Measurements from ENCODE around the gene HS3ST3A1.

Gene HS3ST3A1

DNA sequence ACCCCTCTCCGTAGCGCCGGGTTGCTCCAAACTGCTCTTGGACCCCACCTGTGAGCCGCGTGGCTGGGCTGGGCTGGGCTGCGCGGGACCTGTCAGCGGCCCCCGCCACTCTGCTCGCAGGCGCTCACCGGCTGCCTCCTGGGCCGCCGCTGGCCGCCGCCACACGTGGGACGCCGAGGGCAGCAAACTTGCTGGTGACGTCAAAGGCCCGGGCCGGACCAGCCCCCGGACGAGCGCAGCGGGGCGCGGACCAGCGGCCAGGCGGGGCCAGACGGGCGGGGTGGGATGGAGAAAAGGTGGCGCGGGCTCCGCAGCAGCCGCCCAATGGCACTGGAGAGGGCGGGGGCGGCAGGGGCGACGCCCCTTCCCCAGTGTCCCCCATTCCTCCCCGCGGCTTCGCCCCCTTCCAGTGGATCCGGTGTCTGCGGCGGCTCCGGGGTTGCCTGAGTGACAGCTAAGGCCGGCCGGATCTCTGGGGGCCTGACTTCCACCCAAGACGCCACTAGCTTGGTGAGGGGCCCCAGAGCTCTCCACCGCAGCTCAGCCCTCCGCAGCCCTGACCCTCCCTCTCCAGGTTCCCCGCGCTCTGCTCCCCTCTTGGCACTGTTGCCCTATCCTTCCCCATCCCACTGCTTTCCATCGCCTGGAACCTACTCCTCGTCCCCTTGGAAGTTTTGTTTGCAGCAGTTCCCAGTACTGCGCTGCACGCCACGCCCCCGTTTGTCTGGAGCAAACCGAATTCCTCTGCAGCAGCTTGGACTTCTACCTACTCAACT, at the start of gene HS3ST3A1:
HS3ST3A1 (minus strand) TSS at position 154 of the 776 bp plus-strand sequence. CDS start 800 bp downstream, outside the sequence.
- no peak for DNase-seq

GRCh38 chr17:13650096-13650675, 48.5 kb upstream of the HS3ST3A1 start:
- no peak for DNase-seq

DNA sequence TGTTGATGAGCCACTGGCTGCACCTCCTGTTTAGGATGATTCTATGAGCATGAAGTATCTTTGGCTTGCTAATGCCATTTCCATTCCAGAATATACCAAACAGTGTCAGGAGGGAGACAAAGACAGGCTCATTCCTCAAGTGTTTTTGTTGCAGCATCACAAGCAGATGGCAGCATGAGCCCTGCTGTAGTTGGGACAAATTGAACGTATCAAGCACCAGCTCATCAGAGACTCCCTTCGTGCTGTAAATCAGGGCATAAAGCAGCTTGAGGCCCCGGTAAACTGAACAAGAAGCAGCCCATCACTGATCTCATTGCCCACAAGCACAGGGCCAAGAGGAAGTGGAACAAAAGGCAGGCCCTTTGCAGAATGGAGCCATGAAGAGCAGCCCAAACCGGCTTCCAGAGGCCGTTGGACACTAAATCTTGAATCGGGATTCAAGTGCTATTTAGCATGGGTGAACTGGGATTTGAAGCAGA, 45.9 kb upstream of the HS3ST3A1 start:
- DNase-seq = no peak

DNA sequence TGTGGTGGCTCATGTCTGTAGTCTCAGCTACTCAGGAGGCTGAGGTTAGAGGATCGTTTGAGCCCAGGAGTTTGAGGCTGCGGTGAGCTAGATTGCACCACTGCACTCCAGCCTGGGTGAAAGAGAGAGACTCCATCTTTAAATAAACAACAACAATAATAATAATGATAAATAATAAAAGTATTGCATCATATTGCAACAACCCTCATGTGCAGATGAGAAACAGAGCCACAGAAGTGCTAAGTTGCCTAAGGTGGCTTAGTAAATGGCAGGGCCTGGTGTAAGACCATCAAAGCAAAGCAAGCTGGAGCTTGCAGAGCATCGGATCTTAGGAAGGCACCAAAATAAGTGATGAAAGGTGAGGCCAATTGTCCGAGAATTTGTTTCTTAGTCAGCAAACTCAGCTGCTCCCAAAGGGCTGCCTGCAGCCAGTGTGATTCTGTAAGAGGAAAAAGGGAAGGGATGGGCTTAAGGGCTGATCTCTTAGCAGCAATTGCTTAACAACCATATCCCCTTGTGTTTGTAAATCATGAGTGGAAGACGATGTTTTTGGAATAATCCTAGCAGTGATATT, 45.3 kb upstream of the HS3ST3A1 start:
- DNase-seq = no peak

DNA sequence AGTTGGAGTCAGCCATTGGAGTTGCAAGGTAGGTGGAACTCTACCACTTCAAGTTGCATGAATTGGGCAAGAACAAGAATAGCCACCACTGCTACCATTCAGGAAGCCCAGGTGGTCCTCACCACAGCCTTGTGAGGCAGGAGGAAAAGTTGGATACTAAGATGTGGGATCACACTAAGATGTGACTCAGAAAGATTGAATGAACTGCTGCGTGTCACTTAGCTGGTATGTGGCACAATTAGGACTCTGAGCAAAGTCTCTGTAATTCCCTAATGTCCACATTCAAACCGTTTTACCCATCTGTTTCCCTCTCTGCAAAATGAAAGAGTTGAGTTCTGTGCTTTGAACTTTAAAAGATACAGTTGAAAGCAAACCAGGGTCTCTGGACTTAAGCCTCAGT, 44.7 kb upstream of the HS3ST3A1 start:
- DNase-seq = no peak

DNA sequence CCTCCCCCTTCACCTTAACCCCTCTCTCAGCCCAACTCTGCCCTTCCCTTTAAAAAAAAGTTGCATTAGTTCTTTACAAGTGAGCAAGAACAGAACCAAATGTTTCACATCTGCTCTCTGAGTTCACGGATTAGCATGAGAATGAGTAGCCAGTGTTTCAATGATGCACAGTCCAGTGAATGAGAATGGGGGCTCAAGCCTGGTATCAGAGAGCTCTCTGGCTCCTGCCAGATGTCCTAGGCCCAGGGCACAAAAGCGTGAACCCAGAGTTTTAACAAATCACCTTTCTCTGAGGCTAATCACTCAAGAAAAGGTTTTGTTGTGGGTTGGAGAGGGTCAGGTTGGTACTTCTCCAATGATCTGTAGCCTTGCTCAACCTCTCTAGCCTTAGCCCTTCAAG, 41.5 kb upstream of the HS3ST3A1 start:
- DNase-seq = no peak

- no peak for DNase-seq
Observed at GRCh38 chr17:13642188-13642587, 40.5 kb upstream of the HS3ST3A1 start.

DNA sequence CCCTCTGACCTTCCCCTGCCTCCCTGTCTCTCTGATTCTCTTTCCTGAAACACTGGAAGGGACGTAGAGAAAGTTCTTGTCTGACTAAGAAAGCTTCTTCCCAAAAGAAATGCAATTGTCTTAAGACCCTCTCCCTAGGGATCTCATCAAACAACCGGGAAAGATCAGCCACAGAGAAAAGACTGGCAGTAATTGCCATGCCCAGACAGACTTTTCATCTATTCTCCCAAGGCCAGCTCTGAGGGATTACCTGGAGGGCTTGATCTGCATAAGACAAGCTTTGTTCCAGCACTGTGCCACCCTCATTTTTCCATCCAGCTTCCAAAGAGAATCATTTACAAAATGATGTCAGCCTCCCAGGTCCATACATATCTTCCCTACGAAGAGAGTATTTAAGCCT, 38.8 kb upstream of the HS3ST3A1 start:
- DNase-seq = no peak

DNA sequence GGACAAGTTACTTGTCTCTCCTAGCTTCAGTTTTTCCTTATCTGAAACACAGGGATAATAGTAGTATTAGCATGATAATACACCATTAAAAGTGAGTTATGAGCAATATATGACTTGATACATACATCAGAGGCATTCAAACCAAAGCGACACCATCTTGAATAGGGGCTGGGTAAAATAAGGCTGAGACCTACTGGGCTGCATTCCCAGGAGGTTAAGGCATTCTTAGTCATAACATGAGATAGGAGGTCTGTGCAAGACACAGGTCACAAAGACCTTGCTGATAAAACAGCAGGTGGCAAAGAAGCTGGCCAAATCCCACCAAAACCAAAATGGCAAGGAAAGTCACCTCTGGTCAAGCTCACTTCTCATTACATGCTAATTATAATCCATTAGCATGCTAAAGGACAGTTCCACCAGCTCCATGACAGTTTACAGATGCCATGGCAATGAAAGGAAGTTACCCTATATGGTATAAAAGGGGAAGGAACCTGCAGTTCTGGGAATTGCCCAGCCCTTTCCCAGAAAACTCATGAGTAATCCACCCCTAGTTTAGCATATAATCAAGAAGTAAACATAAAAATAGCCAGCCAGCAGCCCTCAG, 37.2 kb upstream of the HS3ST3A1 start:
- DNase-seq = no peak

DNA sequence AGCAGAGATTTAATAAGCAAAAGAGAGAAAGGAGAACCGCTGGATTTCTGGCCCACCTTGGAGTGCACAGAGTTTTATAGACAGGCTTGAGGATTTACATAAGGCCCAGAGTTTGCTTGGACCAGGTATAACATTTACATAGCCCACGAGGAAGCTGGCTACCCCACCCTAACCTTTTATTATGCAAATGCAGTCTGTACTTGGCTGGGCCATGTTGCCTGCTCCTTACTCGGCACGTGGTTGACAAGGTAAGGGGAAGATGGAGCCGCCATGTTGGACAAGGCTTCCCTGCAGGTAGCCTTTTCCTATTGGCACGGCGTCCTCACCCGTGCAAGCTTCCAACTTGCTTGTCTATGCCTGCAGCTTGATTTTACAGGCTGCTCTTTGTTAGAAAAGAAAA, 35.2 kb upstream of the HS3ST3A1 start:
- DNase-seq = no peak

- DNase-seq = no peak
Observed at GRCh38 chr17:13635951-13636350, 34.2 kb upstream of the HS3ST3A1 start.

GRCh38 chr17:13634021-13634420, 32.3 kb upstream of the HS3ST3A1 start:
- DNase-seq = no peak

DNA sequence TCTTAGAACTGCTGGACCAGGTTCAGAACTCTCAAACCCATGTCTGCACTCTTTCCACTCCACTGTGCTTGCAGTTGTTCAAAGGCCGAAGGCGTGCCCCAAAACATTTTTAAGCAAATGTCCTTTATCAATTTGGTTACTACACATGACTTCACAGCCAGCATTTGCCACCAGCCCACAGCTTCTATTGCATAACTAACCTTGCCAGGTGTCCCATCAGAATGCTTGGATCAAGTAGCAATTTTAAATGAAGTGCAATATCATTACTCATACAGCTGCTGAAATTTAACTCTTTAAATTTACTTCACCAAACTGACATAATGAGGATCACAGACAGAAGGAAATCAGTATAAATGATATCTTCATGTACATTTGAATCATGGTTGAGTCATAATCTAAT, 29.8 kb upstream of the HS3ST3A1 start:
- no peak for DNase-seq

- DNase-seq = no peak
Observed at GRCh38 chr17:13626703-13627102, 25.0 kb upstream of the HS3ST3A1 start.

DNA sequence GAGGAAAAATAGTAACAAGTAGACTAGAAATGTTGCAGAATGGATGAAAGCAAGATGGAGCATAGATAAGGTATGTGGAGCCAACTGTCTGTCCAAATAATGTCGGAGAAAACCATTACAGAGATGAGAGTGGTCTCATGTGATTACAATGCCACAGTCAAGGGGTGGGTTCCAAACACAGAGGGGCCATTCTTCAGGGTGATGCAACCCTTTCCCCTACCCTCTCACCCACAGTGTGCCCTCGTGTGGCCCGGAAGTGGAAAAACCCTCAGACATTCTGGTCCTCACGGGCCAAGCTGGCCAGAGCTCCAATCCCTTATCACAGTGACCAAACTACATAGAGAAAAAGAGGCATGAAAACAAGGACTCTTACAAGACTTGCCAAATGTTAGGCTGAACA, 17.7 kb upstream of the HS3ST3A1 start:
- no peak for DNase-seq

DNA sequence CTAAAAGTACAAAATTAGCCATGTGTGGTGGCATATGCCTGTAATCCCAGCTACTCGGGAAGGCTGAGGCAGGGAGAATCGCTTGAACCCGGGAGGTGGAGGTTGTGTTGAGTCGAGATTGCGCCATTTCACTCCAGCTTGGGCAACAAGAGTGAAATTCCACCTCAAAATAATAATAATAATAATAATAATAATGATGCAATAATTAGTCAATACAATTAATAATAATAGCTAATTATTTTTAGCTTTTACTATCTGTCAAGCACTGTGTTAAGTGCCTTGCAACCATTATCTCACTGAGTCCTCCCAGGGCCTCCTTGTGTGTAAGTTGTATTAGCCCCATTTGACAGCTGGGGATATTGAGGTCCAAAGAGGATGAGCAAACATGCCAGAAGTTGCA, 14.3 kb upstream of the HS3ST3A1 start:
- DNase-seq = no peak

DNA sequence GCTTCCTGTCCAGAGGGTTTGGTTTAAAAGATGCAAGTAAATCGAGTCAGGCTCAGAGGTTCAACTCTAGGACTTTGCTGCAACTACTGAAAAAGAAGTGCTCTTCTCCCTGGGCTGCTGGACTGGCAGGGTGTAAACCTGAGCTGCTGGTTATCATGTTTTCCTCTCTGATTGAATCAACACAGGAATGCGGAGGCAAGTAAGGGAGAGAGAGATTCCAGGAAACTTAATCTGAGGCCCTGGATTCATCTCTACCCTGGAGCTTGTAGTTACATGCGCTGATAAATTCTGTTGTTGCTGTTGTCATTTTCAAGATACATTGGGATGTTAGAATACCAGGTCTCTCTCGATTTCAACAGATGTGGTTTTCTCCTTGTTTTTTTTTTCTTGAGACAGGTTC, 8.2 kb upstream of the HS3ST3A1 start:
- DNase-seq = no peak

GRCh38 chr17:13601322-13601775, 380 bp downstream of the HS3ST3A1 start:
- DNase-seq = no peak

DNA sequence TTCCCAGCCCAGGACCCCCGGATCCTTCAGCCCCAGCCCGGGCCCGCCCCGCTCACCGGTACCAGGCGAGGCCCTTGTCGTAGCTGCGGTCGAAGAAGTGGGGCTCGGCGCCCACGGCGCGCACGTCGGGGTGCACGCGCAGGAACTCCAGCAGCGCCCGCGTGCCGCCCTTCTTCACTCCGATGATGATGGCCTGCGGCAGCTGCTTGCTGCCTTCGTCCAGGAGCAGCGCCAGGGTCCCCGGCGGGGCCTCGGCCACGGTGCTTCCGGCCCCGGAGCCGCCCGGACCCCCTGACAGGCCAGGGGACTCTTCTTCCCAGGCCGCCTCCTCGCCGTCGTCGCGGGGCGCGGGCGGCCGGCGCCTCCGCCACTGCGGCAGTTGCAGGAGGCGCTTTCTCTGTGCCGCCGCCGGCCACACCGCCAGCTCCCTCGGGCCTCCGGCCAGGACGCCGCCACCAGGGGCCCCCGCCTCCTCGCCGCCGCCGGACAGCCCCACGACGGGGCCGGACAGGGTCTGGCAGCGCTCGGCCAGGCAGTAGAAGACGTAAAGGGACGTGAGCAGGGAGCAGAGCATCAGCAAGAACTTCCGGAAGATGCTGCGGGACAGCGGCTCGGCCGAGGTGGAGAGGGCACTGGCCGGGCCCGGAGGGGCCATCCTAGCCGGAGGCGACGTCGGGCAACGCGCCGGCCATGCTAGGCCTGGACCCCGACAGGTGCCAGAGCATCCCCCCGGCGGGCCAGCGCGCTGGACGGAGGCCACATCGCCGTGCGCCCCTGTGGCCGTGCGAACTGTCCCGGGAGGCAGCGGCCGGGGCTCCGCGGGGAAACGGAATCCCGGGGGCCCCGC, 1.0 kb downstream of the HS3ST3A1 start:
- no peak for DNase-seq

DNA sequence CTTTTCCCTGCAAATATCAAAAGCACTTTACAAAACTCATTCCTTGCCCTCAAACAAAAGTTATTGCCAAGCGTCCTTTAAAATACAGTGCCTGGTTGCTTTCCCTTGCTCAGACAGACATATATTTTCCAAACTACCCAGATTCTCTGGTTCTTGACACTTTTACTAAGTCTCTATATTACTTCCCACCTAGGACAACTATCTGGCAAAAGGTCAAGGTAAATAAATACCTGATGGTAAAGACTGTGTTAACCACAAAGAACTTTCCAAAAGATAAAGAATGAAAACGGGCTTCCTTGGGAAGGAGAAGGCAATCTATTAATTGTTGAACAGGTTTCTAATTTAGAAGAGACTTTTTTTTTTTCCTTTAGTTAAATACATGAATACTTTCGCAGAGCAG, 1.9 kb downstream of the HS3ST3A1 start:
- DNase-seq = no peak

GRCh38 chr17:13599168-13599577, 2.6 kb downstream of the HS3ST3A1 start:
- DNase-seq = no peak

GRCh38 chr17:13598353-13599167, 3.2 kb downstream of the HS3ST3A1 start:
- DNase-seq = no peak

Data from NCI-H345 (cell line).